GM12892 (cell line): ENCODE results near the gene KREMEN1.

Experiments used
- DNase-seq: peaks from one replicate; pipeline ENCODE4 v3.0.0; 2011; ENCODE audit not compliant: insufficient read length
- FAIRE-seq: peaks from 2 replicates; lab custom pipeline; 2011; peaks lifted over from hg19 to GRCh38; lab: Jason Lieb, UNC
- POLR2A ChIP-seq: IDR thresholded peaks from 2 replicates; pipeline ENCODE4 v1.6.1; 2011; ENCODE audit warnings: low read depth, low read length, control low read depth
- POLR2AphosphoS5 ChIP-seq: IDR thresholded peaks from 2 replicates; pipeline ENCODE4 v1.6.1; 2011; ENCODE audit warnings: low read depth, low read length, control low read depth
- TAF1 ChIP-seq: IDR thresholded peaks from 2 replicates; pipeline ENCODE4 v1.6.1; 2011; ENCODE audit warnings: low read depth, mild to moderate bottlenecking, control low read depth, low read length, borderline replicate concordance

The KREMEN1 gene

GRCh38 chr22:29147331-29147899, 74.6 kb downstream of the KREMEN1 start:
- DNase-seq (no peak), FAIRE-seq (peak; percentile 60)
- TF ChIP-seq POLR2AphosphoS5, result no peak
- TF ChIP-seq TAF1, result no peak
- no peak for TF ChIP-seq POLR2A

GRCh38 chr22:29148036-29148435, 75.2 kb downstream of the KREMEN1 start:
- no peak for FAIRE-seq
- DNase-seq, result no peak

GRCh38 chr22:29148826-29149225, 76.0 kb downstream of the KREMEN1 start:
- DNase-seq (no peak), FAIRE-seq (no peak)
- TF ChIP-seq POLR2AphosphoS5 (no peak), POLR2A (no peak), TAF1 (no peak)

More at GRCh38 chr22:29148036-29148435, 75.2 kb downstream of the KREMEN1 start:
- TF ChIP-seq TAF1 (no peak), POLR2A (no peak), POLR2AphosphoS5 (no peak)

GRCh38 chr22:29149841-29150555, 77.2 kb downstream of the KREMEN1 start:
- FAIRE-seq (no peak), DNase-seq (no peak)
- TF ChIP-seq POLR2AphosphoS5 (no peak), TAF1 (no peak), POLR2A (no peak)

- FAIRE-seq, result no peak
- no peak for TF ChIP-seq TAF1
- no peak for TF ChIP-seq POLR2AphosphoS5
- no peak for TF ChIP-seq POLR2A
- DNase-seq, result no peak
Measured at GRCh38 chr22:29150701-29151100, 77.9 kb downstream of the KREMEN1 start.

- DNase-seq, result no peak
- TF ChIP-seq TAF1 (no peak), POLR2A (no peak), POLR2AphosphoS5 (no peak)
- no peak for FAIRE-seq
Measured at GRCh38 chr22:29151316-29151715, 78.5 kb downstream of the KREMEN1 start.

GRCh38 chr22:29152045-29152953, 79.5 kb downstream of the KREMEN1 start:
- FAIRE-seq (no peak), DNase-seq (no peak)
- TF ChIP-seq TAF1 (no peak), POLR2A (no peak), POLR2AphosphoS5 (no peak)

GRCh38 chr22:29152954-29153719, 80.3 kb downstream of the KREMEN1 start:
- DNase-seq, result no peak
- FAIRE-seq, result no peak
- no peak for TF ChIP-seq POLR2AphosphoS5
- TF ChIP-seq POLR2A, result no peak
- no peak for TF ChIP-seq TAF1

- DNase-seq, result peak; percentile 61
- no peak for TF ChIP-seq POLR2AphosphoS5
- no peak for TF ChIP-seq TAF1
- no peak for TF ChIP-seq POLR2A
- FAIRE-seq, result peak; percentile 98
Measured at GRCh38 chr22:29154364-29155048, 81.7 kb downstream of the KREMEN1 start.

- no peak for FAIRE-seq
- TF ChIP-seq POLR2AphosphoS5, result no peak
- TF ChIP-seq POLR2A, result no peak
- no peak for TF ChIP-seq TAF1
- DNase-seq, result no peak
Measured at GRCh38 chr22:29155966-29156365, 83.1 kb downstream of the KREMEN1 start.
